Endothelial cell of umbilical vein (primary cell): ENCODE data around the gene TRAPPC2L. TPM values are rescaled to one million over a fixed set of nuclear protein-coding genes. Genes with fewer than 3 reads are reported as not detected.

Experiments used
- BruUV-seq: library from RNA; stranded (reverse); fragments of 400-500 nt; replicated peaks from 2 replicates; lab custom pipeline; 2021; lab: Mats Ljungman, UMichigan
- CTCF ChIA-PET: fragments of 300-600, 350-600 bp; sonication (Branson Sonifier 250); formaldehyde crosslinking; loops from one replicate; lab custom pipeline; 2021; ENCODE audit warnings: antibody characterized with exemption, inconsistent platforms; lab: Charles Lee
- POLR2A ChIA-PET: fragments of 300-600, 350-600 bp; sonication (Branson Sonifier 250); formaldehyde crosslinking; loops from one replicate; lab custom pipeline; 2021; ENCODE audit warnings: antibody characterized with exemption, inconsistent platforms; lab: Charles Lee
- DNase-seq: peaks from one replicate; pipeline ENCODE4 v3.0.0-alpha.2; 2011; ENCODE audit warnings: low read depth, low spot score
- FAIRE-seq: peaks from 2 replicates; lab custom pipeline; 2011; peaks lifted over from hg19 to GRCh38; lab: Jason Lieb, UNC
- H2AFZ ChIP-seq: 2 replicates; pipeline ENCODE4 v1.6.0; 2012; ENCODE audit warnings: low read depth, low read length, control low read depth, inconsistent platforms
- H3K27ac ChIP-seq: 2 replicates; pipeline ENCODE4 v1.5.1; 2011; ENCODE audit warnings: low read depth, mild to moderate bottlenecking, control low read depth, low read length, moderate library complexity; ENCODE audit not compliant: insufficient read depth
- H3K27me3 ChIP-seq, 2 experiments: 2 replicates each; pipeline versions ENCODE4 v1.6.0 to v1.6.1; 2011; ENCODE audit warnings: low read length in 2 of 2, mixed read lengths in 1 of 2; ENCODE audit not compliant: control insufficient read depth in 2 of 2, insufficient read depth in 2 of 2
- H3K36me3 ChIP-seq, 2 experiments: 2 replicates in 1 of 2; 3 replicates in 1 of 2; pipeline ENCODE4 v1.5.1; 2011; ENCODE audit warnings: low read length in 2 of 2, mild to moderate bottlenecking in 1 of 2, moderate library complexity in 1 of 2; ENCODE audit not compliant: control insufficient read depth in 2 of 2, insufficient read depth in 2 of 2; ENCODE audit errors: extremely low read depth in 1 of 2
- H3K4me1 ChIP-seq: 3 replicates; pipeline ENCODE4 v1.5.1; 2011; ENCODE audit warnings: mild to moderate bottlenecking, low read length; ENCODE audit not compliant: control insufficient read depth, insufficient read depth; ENCODE audit errors: extremely low read depth
- H3K4me2 ChIP-seq: 2 replicates; pipeline ENCODE4 v1.6.1; 2011; ENCODE audit warnings: low read length, control low read depth, mixed read lengths; ENCODE audit not compliant: insufficient read depth
- H3K4me3 ChIP-seq, 3 experiments: fragments of 200-600 bp in 1 of 3; sonication (generic), shearing (Covaris generic) in 1 of 3; replicated peaks in 1 of 3; 2 replicates each; pipeline ENCODE4 v1.5.1; 2011 to 2016; ENCODE audit warnings: control low read depth in 3 of 3, low read length in 3 of 3, mild to moderate bottlenecking in 2 of 3, inconsistent platforms in 1 of 3, low read depth in 1 of 3, moderate library complexity in 1 of 3; ENCODE audit not compliant: insufficient read depth in 1 of 3
- H3K79me2 ChIP-seq: 2 replicates; pipeline ENCODE4 v1.6.0; 2012; ENCODE audit warnings: low read length, inconsistent platforms; ENCODE audit not compliant: control insufficient read depth, insufficient read depth
- H3K9ac ChIP-seq: replicated peaks from 2 replicates; pipeline ENCODE3; 2011; ENCODE audit warnings: low read length, control low read depth; ENCODE audit not compliant: insufficient read depth; ENCODE audit errors: extremely low read depth
- H3K9me1 ChIP-seq: replicated peaks from 3 replicates; pipeline ENCODE4 v1.6.0; 2011; ENCODE audit warnings: mild to moderate bottlenecking, low read length; ENCODE audit not compliant: control insufficient read depth, insufficient read depth; ENCODE audit errors: extremely low read depth
- H3K9me3 ChIP-seq: replicated peaks from 2 replicates; pipeline ENCODE4 v1.5.1; 2012; ENCODE audit warnings: low read length, inconsistent platforms; ENCODE audit not compliant: control insufficient read depth, insufficient read depth
- H4K20me1 ChIP-seq: replicated peaks from 2 replicates; pipeline ENCODE3; 2011; ENCODE audit warnings: mild to moderate bottlenecking, low read length; ENCODE audit not compliant: control insufficient read depth, insufficient read depth; ENCODE audit errors: extremely low read depth
- CTCF ChIP-seq, 2 donors: IDR thresholded peaks; 1 replicate in 1 of 2; 2 replicates in 1 of 2; pipeline ENCODE4 v1.5.1; 2011; ENCODE audit warnings: low read length in 2 of 2, mild to moderate bottlenecking in 2 of 2, moderate library complexity in 2 of 2, control low read depth in 1 of 2, inconsistent platforms in 1 of 2, low read depth in 1 of 2; ENCODE audit not compliant: insufficient read depth in 1 of 2; ENCODE audit errors: extremely low read depth in 1 of 2
- JUN ChIP-seq: IDR thresholded peaks from 2 replicates; pipeline ENCODE4 v1.6.1; 2011; ENCODE audit warnings: borderline replicate concordance, low read depth; ENCODE audit not compliant: insufficient read length, insufficient read depth
- MAX ChIP-seq: IDR thresholded peaks from 2 replicates; pipeline ENCODE4 v1.6.1; 2011; ENCODE audit not compliant: insufficient read depth, insufficient read length
- MYC ChIP-seq: IDR thresholded peaks from one replicate; pipeline ENCODE4 v1.6.1; 2011; ENCODE audit warnings: mild to moderate bottlenecking, low read depth, low read length
- POLR2A ChIP-seq: IDR thresholded peaks from 2 replicates; pipeline ENCODE4 v1.6.1; 2012; ENCODE audit warnings: low read depth, mild to moderate bottlenecking, control low read depth, low read length
- dilution Hi-C: fragments of 300-500 bp; cut with MboI; formaldehyde crosslinking; loops from one replicate; pipeline ENCODE4 v1.15.0; 2019; ENCODE audit warnings: low sequenced_read_pairs; ENCODE audit not compliant: extremely low pct_ligation_motif_present
- intact Hi-C: fragments of 100-400 bp; cut with micrococcal nuclease; formaldehyde crosslinking; loops from one replicate; pipeline ENCODE4 v1.10.0; 2022
- polyA plus RNA-seq, 4 experiments: library from polyadenylated mRNA; depleted of rRNA in 3 of 4; stranded (reverse) in 3 of 4; unstranded in 1 of 4; fragments of >200 nt; gene quantifications; 2 replicates each; pipeline versions ENCODE4 v1.2.1 to v1.2.3, GENCODE V29; 2011 to 2012; ENCODE audit warnings: missing spikeins in 1 of 4
- total RNA-seq: library from RNA; stranded (reverse); gene quantifications from 2 replicates; pipeline ENCODE4 v1.2.3, GENCODE V29; 2021

TRAPPC2L gene
- total and polyA plus RNA-seq, 2 donors (not counting 3 experiments of a cell fraction or from before 2014, with no cell fraction given) = 61.9 to 131 TPM

GRCh38 chr16:88901718-88902337 lies 44.9 kb downstream of the TRAPPC2L start:
- no TSS peak for BruUV-seq
- intact Hi-C loops = no loop called here

More at GRCh38 chr16:88901718-88902337, 44.9 kb downstream of the TRAPPC2L start:
- FAIRE-seq = no peak
- H3K9ac ChIP-seq = no peak overlapping the region
- H4K20me1 ChIP-seq = no peaks in the 10 kb centered on the region
- H3K4me1 ChIP-seq = no peaks in the 10 kb centered on the region
- H3K79me2 ChIP-seq = no peaks in the 10 kb centered on the region
- no peaks in the 10 kb centered on the region for H3K9me1 ChIP-seq
- dilution Hi-C loops = no loop called here
- H3K9me3 ChIP-seq = no peaks in the 10 kb centered on the region
- ChIA-PET POLR2A (no interaction called here), CTCF (no interaction called here)
- H3K27ac ChIP-seq = no peak overlapping the region
- no peak for DNase-seq
- no peaks in the 10 kb centered on the region for H3K36me3 ChIP-seq
- no peak overlapping the region for H2AFZ ChIP-seq
- no peak overlapping the region for H3K4me3 ChIP-seq
- H3K4me2 ChIP-seq = no peak overlapping the region
- no peak for TF ChIP-seq MYC
- no peak for TF ChIP-seq CTCF (IDR thresholded peaks at IDR 0.05; ENCODE audit: extremely low read depth in 1 of 2, insufficient read depth in 1 of 2, low read depth in 1 of 2, low read length in 2 of 2)
- TF ChIP-seq MAX = no peak
- no peak for TF ChIP-seq POLR2A
- no peak for TF ChIP-seq JUN
- H3K27me3 ChIP-seq = no peaks in the 10 kb centered on the region
